HepG2 (cell line): ENCODE results near the gene DFFA. TPM values are rescaled to one million over a fixed set of nuclear protein-coding genes. Genes with fewer than 3 reads are reported as not detected.

ENCODE experiments used
- DR1 ChIP-seq: sonication (generic); formaldehyde crosslinking; IDR thresholded peaks from 2 replicates; pipeline ENCODE4 v1.8.0; 2021; ENCODE audit warnings: mild to moderate bottlenecking, missing genetic modification reagents, inconsistent platforms
- EZH2 ChIP-seq: conservative IDR thresholded peaks from 2 replicates; pipeline ENCODE4 v1.6.1; 2012; ENCODE audit warnings: mild to moderate bottlenecking, low read depth, low read length, moderate library complexity
- KDM5B ChIP-seq: sonication (generic); formaldehyde crosslinking; IDR thresholded peaks from 2 replicates; pipeline ENCODE4 v1.4.0; 2020; ENCODE audit warnings: missing genetic modification reagents, mild to moderate bottlenecking, borderline replicate concordance
- KLF12 ChIP-seq: sonication (generic); formaldehyde crosslinking; IDR thresholded peaks from 2 replicates; pipeline ENCODE4 v1.4.0; 2020; ENCODE audit warnings: missing genetic modification reagents, borderline replicate concordance
- STAT5B ChIP-seq: sonication (generic); formaldehyde crosslinking; IDR thresholded peaks from 2 replicates; pipeline ENCODE4 v1.4.0; 2020; ENCODE audit warnings: missing genetic modification reagents
- USF2 ChIP-seq, 2 experiments: sonication (generic) in 1 of 2; formaldehyde crosslinking in 1 of 2; IDR thresholded peaks; 2 replicates each; pipeline versions ENCODE4 v1.5.1 to v1.6.1; 2011 to 2020; ENCODE audit warnings: borderline replicate concordance in 1 of 2, low read depth in 1 of 2, low read length in 1 of 2, mild to moderate bottlenecking in 1 of 2, missing genetic modification reagents in 1 of 2, moderate library complexity in 1 of 2
- YEATS2 ChIP-seq: sonication (generic); formaldehyde crosslinking; IDR thresholded peaks from 2 replicates; pipeline ENCODE4 v1.4.0; 2020; ENCODE audit warnings: missing genetic modification reagents, borderline replicate concordance
- ZNF101 ChIP-seq: sonication (generic); formaldehyde crosslinking; IDR thresholded peaks from 2 replicates; pipeline ENCODE4 v1.4.0; 2020; ENCODE audit warnings: mild to moderate bottlenecking, low read depth, missing genetic modification reagents, borderline replicate concordance
- ZNF225 ChIP-seq: sonication (generic); formaldehyde crosslinking; IDR thresholded peaks from 2 replicates; pipeline ENCODE4 v1.4.0; 2020; ENCODE audit warnings: mild to moderate bottlenecking, missing genetic modification reagents
- ZNF703 ChIP-seq: sonication (generic); formaldehyde crosslinking; IDR thresholded peaks from 2 replicates; pipeline ENCODE4 v1.5.1; 2020; ENCODE audit warnings: missing genetic modification reagents, mild to moderate bottlenecking, moderate library complexity, borderline replicate concordance
- polyA plus RNA-seq, 8 experiments: library from polyadenylated mRNA; depleted of rRNA in 3 of 8; stranded (reverse) in 7 of 8; unstranded in 1 of 8; fragments of >200 nt; fragmentation: Illumina TruSeq in 4 of 8; extraction: Trizol in 4 of 8; gene quantifications; 2 replicates each; pipeline versions ENCODE4 v1.2.1 to v1.2.3, GENCODE V29; 2011 to 2016; ENCODE audit warnings: low read depth in 4 of 8, missing spikeins in 1 of 8, mixed read lengths in 1 of 8; ENCODE audit not compliant: insufficient read depth in 1 of 8
- total RNA-seq, 5 experiments: library from RNA; depleted of rRNA; stranded (reverse); fragments of >200 nt; fragmentation: Illumina TruSeq; extraction: Trizol; gene quantifications; 2 replicates each; pipeline ENCODE4 v1.2.3, GENCODE V29; 2016; ENCODE audit warnings: low read depth in 1 of 5
- TF ChIP-seq, protein P1 (sequence below): sonication (generic); formaldehyde crosslinking; IDR thresholded peaks from 2 replicates; pipeline ENCODE4 v1.5.0; 2020; ENCODE audit warnings: mild to moderate bottlenecking, missing genetic modification reagents
- TF ChIP-seq, protein P2 (sequence below): sonication (generic); formaldehyde crosslinking; IDR thresholded peaks from 2 replicates; pipeline ENCODE4 v1.8.1; 2023; ENCODE audit warnings: mild to moderate bottlenecking, missing genetic modification reagents
- TF ChIP-seq, protein P3 (sequence below): fragments of 450-650 bp; IDR thresholded peaks from 2 replicates; pipeline ENCODE4 v1.6.1; 2016
- TF ChIP-seq, protein P4 (sequence below): sonication (generic); formaldehyde crosslinking; IDR thresholded peaks from 2 replicates; pipeline ENCODE4 v1.4.0; 2020; ENCODE audit warnings: low read depth, missing genetic modification reagents

Gene DFFA
- total and polyA plus RNA-seq, 2 of the 13 experiments (the other 11 are each of a cell fraction or from before 2014, with no cell fraction given) = 16.5 to 33.9 TPM

DNA sequence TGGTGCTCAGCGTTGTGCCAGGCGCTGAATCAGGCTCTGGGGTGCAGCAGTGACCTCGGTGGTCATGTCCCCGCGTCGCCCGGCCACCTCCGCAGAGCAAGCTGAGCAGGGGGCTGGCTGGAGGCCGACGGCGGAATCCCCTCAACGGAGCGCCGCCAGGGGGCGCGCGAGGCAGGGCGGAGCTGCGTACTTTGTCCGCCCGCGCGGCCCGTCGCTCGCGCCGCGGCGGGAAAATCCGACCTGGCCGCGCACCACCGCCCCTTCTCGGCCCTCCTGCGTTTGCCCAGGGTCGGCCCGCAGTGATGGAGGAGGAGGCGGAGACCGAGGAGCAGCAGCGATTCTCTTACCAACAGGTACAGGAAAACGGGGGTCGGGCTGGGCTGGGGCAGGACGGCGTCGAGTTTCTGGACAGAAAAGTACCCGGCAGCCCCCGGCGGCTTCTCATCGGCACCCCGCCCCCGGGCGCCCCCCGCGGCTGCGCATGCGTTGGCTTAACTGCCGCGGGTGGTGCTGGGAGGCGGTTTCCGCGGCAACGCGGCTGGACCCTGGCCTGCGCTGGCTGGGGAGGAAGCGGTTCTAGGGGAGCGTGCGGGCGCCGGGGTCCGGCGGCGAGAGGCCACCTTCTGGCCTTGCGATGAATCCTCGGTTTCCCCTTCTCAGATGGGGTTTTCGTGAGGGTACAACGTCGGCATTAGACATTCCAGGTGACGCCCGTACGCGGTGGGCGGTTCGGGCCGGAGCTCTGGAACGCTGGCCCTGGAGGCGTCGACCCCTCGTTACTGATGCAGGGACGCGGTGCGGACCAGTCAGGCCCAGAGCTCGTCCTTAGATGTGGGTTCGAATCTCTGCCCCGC lies 41.9 kb downstream of the DFFA start, which contains the start of gene CENPS (continued):
- TF ChIP-seq DR1 (peak; percentile 73; the same call in 1 of the 2 replicates), KDM5B (CRISPR knock-in tag) (peak; percentile 95), KLF12 (CRISPR knock-in tag) (peak; percentile 77; the same call in 1 of the 2 replicates), ZNF703 (CRISPR knock-in tag) (peak; percentile 86; the same call in 1 of the 2 replicates), ZNF101 (CRISPR knock-in tag) (peak; percentile 69; the same call in 1 of the 2 replicates), ZNF225 (CRISPR knock-in tag) (peak; percentile 91), YEATS2 (CRISPR knock-in tag) (peak; percentile 88; the same call in 1 of the 2 replicates), USF2 (IDR thresholded peaks at IDR 0.05; ENCODE audit: low read depth, low read length) (no peak), USF2 (CRISPR knock-in tag; IDR thresholded peaks at IDR 0.05; ENCODE audit: borderline replicate concordance) (peak; percentile 54; the same call in 1 of the 2 replicates), STAT5B (CRISPR knock-in tag) (no peak), EZH2 (no peak)
- TF ChIP-seq, protein P1, sequence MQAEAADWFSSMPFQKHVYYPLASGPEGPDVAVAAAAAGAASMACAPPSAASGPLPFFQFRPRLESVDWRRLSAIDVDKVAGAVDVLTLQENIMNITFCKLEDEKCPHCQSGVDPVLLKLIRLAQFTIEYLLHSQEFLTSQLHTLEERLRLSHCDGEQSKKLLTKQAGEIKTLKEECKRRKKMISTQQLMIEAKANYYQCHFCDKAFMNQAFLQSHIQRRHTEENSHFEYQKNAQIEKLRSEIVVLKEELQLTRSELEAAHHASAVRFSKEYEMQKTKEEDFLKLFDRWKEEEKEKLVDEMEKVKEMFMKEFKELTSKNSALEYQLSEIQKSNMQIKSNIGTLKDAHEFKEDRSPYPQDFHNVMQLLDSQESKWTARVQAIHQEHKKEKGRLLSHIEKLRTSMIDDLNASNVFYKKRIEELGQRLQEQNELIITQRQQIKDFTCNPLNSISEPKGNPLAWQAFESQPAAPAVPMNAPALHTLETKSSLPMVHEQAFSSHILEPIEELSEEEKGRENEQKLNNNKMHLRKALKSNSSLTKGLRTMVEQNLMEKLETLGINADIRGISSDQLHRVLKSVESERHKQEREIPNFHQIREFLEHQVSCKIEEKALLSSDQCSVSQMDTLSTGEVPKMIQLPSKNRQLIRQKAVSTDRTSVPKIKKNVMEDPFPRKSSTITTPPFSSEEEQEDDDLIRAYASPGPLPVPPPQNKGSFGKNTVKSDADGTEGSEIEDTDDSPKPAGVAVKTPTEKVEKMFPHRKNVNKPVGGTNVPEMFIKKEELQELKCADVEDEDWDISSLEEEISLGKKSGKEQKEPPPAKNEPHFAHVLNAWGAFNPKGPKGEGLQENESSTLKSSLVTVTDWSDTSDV (CRISPR knock-in tag) = peak; percentile 98
- TF ChIP-seq, protein P2, sequence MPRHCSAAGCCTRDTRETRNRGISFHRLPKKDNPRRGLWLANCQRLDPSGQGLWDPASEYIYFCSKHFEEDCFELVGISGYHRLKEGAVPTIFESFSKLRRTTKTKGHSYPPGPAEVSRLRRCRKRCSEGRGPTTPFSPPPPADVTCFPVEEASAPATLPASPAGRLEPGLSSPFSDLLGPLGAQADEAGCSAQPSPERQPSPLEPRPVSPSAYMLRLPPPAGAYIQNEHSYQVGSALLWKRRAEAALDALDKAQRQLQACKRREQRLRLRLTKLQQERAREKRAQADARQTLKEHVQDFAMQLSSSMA (CRISPR knock-in tag) = peak; percentile 87; the same call in 1 of the 2 replicates
- TF ChIP-seq, protein P3, sequence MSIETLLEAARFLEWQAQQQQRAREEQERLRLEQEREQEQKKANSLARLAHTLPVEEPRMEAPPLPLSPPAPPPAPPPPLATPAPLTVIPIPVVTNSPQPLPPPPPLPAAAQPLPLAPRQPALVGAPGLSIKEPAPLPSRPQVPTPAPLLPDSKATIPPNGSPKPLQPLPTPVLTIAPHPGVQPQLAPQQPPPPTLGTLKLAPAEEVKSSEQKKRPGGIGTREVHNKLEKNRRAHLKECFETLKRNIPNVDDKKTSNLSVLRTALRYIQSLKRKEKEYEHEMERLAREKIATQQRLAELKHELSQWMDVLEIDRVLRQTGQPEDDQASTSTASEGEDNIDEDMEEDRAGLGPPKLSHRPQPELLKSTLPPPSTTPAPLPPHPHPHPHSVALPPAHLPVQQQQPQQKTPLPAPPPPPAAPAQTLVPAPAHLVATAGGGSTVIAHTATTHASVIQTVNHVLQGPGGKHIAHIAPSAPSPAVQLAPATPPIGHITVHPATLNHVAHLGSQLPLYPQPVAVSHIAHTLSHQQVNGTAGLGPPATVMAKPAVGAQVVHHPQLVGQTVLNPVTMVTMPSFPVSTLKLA = no peak; the same call in 1 of the 2 replicates
- TF ChIP-seq, protein P4, sequence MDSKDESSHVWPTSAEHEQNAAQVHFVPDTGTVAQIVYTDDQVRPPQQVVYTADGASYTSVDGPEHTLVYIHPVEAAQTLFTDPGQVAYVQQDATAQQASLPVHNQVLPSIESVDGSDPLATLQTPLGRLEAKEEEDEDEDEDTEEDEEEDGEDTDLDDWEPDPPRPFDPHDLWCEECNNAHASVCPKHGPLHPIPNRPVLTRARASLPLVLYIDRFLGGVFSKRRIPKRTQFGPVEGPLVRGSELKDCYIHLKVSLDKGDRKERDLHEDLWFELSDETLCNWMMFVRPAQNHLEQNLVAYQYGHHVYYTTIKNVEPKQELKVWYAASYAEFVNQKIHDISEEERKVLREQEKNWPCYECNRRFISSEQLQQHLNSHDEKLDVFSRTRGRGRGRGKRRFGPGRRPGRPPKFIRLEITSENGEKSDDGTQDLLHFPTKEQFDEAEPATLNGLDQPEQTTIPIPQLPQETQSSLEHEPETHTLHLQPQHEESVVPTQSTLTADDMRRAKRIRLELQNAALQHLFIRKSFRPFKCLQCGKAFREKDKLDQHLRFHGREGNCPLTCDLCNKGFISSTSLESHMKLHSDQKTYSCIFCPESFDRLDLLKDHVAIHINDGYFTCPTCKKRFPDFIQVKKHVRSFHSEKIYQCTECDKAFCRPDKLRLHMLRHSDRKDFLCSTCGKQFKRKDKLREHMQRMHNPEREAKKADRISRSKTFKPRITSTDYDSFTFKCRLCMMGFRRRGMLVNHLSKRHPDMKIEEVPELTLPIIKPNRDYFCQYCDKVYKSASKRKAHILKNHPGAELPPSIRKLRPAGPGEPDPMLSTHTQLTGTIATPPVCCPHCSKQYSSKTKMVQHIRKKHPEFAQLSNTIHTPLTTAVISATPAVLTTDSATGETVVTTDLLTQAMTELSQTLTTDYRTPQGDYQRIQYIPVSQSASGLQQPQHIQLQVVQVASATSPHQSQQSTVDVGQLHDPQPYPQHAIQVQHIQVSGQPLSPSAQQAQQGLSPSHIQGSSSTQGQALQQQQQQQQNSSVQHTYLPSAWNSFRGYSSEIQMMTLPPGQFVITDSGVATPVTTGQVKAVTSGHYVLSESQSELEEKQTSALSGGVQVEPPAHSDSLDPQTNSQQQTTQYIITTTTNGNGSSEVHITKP (CRISPR knock-in tag) = no peak
